WERI-Rb-1 (cell line): ENCODE results near the gene UVRAG.

ENCODE experiments used
- DNase-seq: peaks from one replicate; pipeline ENCODE4 v3.0.0-alpha.2; 2020
- H3K27ac ChIP-seq: fragments of 250-450 bp; sonication (Bioruptor Pico); 2 replicates; pipeline ENCODE4 v1.5.1; 2020; ENCODE audit warnings: mild to moderate bottlenecking, moderate library complexity
- H3K27me3 ChIP-seq: fragments of 250-450 bp; sonication (Bioruptor Pico); 2 replicates; pipeline ENCODE4 v1.5.1; 2021; ENCODE audit warnings: mild to moderate bottlenecking, low read depth, moderate library complexity; ENCODE audit not compliant: insufficient read depth, severe bottlenecking
- H3K36me3 ChIP-seq: fragments of 250-450 bp; sonication (Bioruptor Pico); 2 replicates; pipeline ENCODE4 v1.5.1; 2020; ENCODE audit warnings: mild to moderate bottlenecking, moderate library complexity
- H3K4me3 ChIP-seq: 2 replicates; pipeline ENCODE4 v1.5.1; 2011; ENCODE audit warnings: low read depth, mild to moderate bottlenecking, control low read depth, low read length
- H3K9me3 ChIP-seq: fragments of 250-450 bp; sonication (Bioruptor Pico); 2 replicates; pipeline ENCODE4 v1.5.1; 2021; ENCODE audit warnings: mild to moderate bottlenecking, moderate library complexity; ENCODE audit not compliant: severe bottlenecking
- CTCF ChIP-seq: IDR thresholded peaks from 2 replicates; pipeline ENCODE4 v1.5.1; 2011; ENCODE audit warnings: low read depth, mild to moderate bottlenecking, control low read depth, inconsistent platforms, low read length

The UVRAG gene

GRCh38 chr11:75902631-75903030, 87.6 kb downstream of the UVRAG start:
- Histone ChIP-seq H3K4me3 (no peak overlapping the region), H3K9me3 (no peaks in the 10 kb centered on the region), H3K27ac (no peak overlapping the region), H3K27me3 (no peaks in the 10 kb centered on the region), H3K36me3 (no peaks in the 10 kb centered on the region)
- DNase-seq = no peak
- TF ChIP-seq CTCF = no peak

GRCh38 chr11:75903276-75903675, 88.3 kb downstream of the UVRAG start:
- no peak for TF ChIP-seq CTCF
- no peaks in the 10 kb centered on the region for H3K36me3 ChIP-seq
- no peak overlapping the region for H3K4me3 ChIP-seq
- no peak for DNase-seq
- no peaks in the 10 kb centered on the region for H3K9me3 ChIP-seq
- no peak overlapping the region for H3K27ac ChIP-seq
- H3K27me3 ChIP-seq = no peaks in the 10 kb centered on the region

- TF ChIP-seq CTCF = no peak
- H3K4me3 ChIP-seq = no peak overlapping the region
- H3K9me3 ChIP-seq = no peaks in the 10 kb centered on the region
- no peak for DNase-seq
- no peaks in the 10 kb centered on the region for H3K27me3 ChIP-seq
- H3K36me3 ChIP-seq = no peaks in the 10 kb centered on the region
- H3K27ac ChIP-seq = no peak overlapping the region
Observed at GRCh38 chr11:75905434-75905833, 90.4 kb downstream of the UVRAG start.

GRCh38 chr11:75907906-75908527, 93.0 kb downstream of the UVRAG start:
- H3K4me3 ChIP-seq = no peak overlapping the region
- no peak overlapping the region for H3K27ac ChIP-seq
- TF ChIP-seq CTCF = no peak
- DNase-seq = no peak
- no peaks in the 10 kb centered on the region for H3K9me3 ChIP-seq
- no peaks in the 10 kb centered on the region; the same call in 1 of the 2 replicates for H3K36me3 ChIP-seq
- no peaks in the 10 kb centered on the region for H3K27me3 ChIP-seq

GRCh38 chr11:75910426-75911145, 95.6 kb downstream of the UVRAG start:
- Histone ChIP-seq H3K36me3 (no peaks in the 10 kb centered on the region; the same call in 1 of the 2 replicates), H3K9me3 (no peaks in the 10 kb centered on the region), H3K4me3 (no peak overlapping the region), H3K27ac (no peak overlapping the region), H3K27me3 (no peaks in the 10 kb centered on the region)
- no peak for DNase-seq
- TF ChIP-seq CTCF = no peak
